ENCODE data around the gene CENPV.
"Not testable (repeated sequence)": the region's sequence is repeated elsewhere in the genome, so short reads cannot be mapped to it uniquely, and the experiment has no call there.

The CENPV gene

GRCh38 chr17:16353317-16354174 is at the start of gene CENPV:
CENPV (minus strand) TSS chr17:16353469; CDS start chr17:16353436, 33 bp downstream.
- peak; percentile 35 for DNase-seq

- DNase-seq, result no peak
Observed at GRCh38 chr17:16398270-16399267, 45.3 kb upstream of the CENPV start.

- not testable (repeated sequence) for DNase-seq
Observed at GRCh38 chr17:16396693-16397092, 43.4 kb upstream of the CENPV start.

GRCh38 chr17:16395887-16396286 is 42.6 kb upstream of the CENPV start:
- DNase-seq, result not testable (repeated sequence)

GRCh38 chr17:16392491-16392890 is 39.2 kb upstream of the CENPV start:
- not testable (repeated sequence) for DNase-seq

GRCh38 chr17:16391451-16391850 is 38.2 kb upstream of the CENPV start:
- no peak for DNase-seq

- DNase-seq, result not testable (repeated sequence)
Observed at GRCh38 chr17:16386126-16386507, 32.8 kb upstream of the CENPV start.

GRCh38 chr17:16384557-16384956 is 31.3 kb upstream of the CENPV start:
- no peak for DNase-seq

GRCh38 chr17:16383772-16384287 is 30.6 kb upstream of the CENPV start:
- no peak for DNase-seq

- no peak for DNase-seq
Observed at GRCh38 chr17:16383216-16383615, 29.9 kb upstream of the CENPV start.

GRCh38 chr17:16381496-16381820 is 28.2 kb upstream of the CENPV start:
- DNase-seq, result no peak

GRCh38 chr17:16380640-16381495 is 27.6 kb upstream of the CENPV start, which contains the start of gene UBB:
UBB (plus strand) TSS chr17:16381091; CDS start chr17:16381908, 817 bp downstream.
- peak; percentile 94 for DNase-seq

- DNase-seq, result no peak
Observed at GRCh38 chr17:16379654-16380053, 26.4 kb upstream of the CENPV start.

GRCh38 chr17:16378636-16379282 is 25.5 kb upstream of the CENPV start:
- no peak for DNase-seq

- DNase-seq, result no peak
Observed at GRCh38 chr17:16377941-16378341, 24.7 kb upstream of the CENPV start.

GRCh38 chr17:16374146-16374938 is 21.1 kb upstream of the CENPV start:
- DNase-seq, result no peak

GRCh38 chr17:16371742-16372141 is 18.5 kb upstream of the CENPV start:
- no peak for DNase-seq

GRCh38 chr17:16364625-16365024 is 11.4 kb upstream of the CENPV start:
- no peak for DNase-seq

GRCh38 chr17:16363749-16364536 is 10.7 kb upstream of the CENPV start:
- DNase-seq, result peak; percentile 65

- DNase-seq, result no peak
Observed at GRCh38 chr17:16361874-16362273, 8.6 kb upstream of the CENPV start.
